ENCODE data around the gene AFAP1L1.
A peak's percentile ranks its signal among the peaks of the same experiment; 100 is the strongest.

The AFAP1L1 gene

DNA sequence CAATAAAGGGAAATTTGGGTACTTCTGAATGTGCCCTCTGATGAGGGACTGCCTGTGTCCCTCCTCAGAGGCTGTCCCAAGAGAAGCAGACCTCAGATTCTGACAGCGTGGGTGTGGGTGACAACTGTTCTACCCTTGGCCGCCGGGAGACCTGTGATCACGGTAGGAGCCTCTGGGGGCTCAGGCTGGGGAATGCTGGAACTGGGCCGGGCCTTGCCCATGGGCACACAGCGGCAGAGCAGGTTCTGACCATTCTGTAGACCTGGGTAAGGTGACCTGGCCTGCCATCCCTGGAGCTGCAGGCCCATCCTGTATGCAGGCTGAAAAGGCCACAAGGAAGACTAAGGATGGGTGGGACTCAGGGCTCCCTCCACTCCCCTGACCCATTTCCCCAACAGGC, 44.1 kb downstream of the AFAP1L1 start:
- no peak for DNase-seq

DNA sequence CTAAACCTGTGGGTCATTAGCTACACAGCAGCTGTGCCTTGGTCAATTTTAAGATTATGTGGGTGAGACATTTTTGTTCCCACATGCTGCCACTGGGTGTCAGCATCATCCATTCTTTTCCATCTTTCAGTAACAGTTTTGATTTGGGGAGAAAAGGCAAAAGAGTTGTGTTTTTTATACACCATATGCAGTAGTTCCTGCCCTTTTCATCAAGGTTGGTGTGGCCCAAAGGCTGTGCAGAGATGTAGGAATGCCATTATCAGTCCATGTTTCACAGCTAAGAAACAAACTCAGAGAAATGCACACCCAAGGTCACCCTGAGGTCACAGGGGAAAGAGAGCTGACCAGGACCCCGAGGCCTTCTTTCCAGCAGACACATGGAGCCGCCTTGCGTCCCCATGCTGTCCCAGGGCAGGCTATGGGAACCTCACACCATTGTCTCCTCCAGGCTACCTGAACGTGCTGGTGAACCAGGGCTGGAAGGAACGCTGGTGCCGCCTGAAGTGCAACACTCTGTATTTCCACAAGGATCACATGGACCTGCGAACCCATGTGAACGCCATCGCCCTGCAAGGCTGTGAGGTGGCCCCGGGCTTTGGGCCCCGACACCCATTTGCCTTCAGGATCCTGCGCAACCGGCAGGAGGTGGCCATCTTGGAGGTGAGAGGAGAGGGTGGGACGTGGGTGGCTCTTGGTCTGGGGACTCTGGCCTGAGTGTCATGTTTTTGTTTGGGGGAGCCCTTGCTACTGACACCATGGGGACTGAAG, 45.8 kb downstream of the AFAP1L1 start:
- DNase-seq: peak; percentile 56

DNA sequence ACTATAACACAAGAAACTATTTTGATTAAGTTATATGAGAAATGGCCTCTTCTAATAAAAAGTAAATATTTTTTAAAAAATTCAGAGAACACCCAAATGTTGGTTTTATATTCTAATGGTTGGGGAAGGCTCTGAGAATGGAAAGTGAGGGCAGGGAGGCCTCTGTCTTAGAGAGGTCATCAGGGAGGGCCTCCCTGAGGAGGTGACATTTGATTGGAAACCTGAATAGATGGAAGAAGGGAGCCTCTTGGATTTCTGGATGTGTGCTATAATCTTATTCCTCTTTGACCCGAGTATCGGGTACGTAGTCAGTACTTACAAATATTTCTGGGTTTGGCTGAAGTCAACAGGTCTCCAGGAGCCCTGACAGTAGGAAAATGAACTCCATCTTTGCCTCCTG, 47.5 kb downstream of the AFAP1L1 start:
- no peak for DNase-seq

DNA sequence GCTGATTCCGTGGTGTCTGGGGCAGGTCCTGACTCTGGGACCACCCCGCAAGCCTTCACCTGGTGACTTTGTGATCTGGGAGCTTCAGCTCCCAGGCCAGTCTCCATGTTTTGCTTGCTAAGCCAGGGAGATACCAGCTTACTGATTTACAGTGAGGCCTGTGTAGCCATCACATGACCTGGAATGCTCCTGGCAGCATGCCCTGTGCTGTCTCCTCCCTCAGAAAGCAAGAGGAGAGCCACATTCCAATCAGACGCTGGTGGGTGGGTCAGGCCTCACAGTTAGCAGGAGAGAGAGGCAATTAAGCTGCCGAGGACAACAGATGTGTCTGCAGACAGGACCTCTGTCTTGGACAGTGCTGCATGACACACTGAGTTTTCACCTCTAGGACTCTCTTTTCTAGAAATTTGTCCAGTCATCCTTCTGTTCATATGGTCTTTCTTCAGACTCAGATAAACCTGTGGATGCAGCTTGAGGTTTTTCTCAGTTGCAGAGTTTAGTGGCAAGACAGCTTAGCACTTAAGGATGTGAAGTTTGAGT, 49.2 kb downstream of the AFAP1L1 start:
- peak; percentile 96 for DNase-seq

DNA sequence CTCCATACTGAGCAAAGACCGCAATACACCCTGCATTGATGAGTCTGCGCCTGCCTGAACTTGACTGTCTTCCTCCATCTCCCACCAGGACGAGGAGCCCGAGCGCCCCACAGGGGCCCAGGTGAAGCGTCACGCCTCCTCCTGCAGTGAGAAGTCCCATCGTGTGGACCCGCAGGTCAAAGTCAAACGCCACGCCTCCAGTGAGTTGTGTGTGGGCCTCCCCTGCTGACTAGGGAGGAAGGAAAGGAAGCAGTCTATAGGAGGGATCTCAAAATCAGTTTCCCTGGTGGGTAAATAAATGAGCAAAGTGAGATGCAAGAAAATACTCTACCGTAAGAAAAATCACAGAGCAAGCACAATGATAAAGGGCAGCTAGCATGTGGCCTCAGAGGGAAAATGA, 50.9 kb downstream of the AFAP1L1 start:
- DNase-seq: no peak

DNA sequence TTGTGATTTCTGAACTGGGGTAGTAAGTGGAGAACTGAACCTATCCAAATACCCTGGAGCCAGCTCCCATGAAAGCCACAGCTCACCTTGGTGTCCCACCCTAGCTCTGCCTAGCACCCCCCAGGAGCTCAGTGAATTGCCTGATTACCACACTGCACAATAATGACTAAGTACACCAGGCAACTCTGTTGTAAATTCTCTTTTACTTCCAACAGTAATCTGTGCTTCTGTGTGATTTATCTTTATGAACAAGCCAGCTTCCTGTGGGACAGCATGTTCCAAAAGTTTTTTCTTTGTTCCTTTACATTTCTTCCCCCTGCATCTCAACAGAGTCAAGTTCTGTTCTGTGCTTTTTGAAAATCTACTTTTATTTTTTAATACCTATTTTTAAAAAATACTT, 51.6 kb downstream of the AFAP1L1 start:
- peak; percentile 24 for DNase-seq

DNA sequence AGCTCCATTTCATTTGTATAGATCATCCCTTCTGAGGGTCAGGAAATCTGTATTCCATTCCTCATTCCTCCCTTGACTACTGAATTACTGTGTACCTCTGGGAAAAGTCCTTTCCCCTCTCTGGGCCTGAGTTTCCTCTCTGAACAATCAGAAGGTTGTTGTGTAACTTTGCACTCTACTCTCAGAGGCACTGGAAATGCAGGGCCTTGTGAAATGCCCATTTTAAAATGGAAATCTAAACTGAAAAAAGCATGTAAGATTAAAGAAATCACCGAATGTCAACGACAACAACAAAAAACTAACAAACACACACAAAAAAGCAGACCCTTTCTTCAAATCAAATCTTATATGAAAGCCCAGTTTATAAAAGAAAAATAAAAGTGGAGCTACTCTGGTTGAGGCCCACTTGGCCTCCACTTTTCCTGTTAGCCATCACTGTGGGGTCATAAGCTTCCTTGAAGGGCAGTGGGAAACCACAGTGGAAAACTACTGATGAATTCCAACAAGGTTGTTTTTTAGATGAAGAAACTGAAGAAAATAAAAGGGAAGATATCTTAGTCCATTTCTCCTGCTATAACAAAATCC, 52.1 kb downstream of the AFAP1L1 start:
- no peak for DNase-seq

DNA sequence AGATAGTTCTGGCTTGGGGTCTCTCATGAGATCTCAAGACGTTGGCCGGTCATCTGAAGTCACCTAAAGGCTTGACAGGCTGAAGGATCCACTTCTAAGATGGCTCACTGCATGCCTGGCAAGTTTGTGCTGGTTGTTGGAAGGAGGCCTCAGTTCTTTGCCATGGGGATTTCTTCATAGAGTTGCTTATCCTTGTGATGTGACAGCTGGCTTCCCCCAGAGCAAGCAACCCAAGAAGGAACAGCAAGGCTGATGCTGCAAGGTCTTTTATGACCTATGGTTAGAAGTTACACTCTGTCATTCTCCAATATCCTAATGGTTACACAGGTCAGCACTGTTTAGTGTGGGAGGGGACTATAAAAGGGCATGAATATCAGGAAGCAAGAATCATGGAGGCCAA, 53.0 kb downstream of the AFAP1L1 start:
- no peak for DNase-seq

DNA sequence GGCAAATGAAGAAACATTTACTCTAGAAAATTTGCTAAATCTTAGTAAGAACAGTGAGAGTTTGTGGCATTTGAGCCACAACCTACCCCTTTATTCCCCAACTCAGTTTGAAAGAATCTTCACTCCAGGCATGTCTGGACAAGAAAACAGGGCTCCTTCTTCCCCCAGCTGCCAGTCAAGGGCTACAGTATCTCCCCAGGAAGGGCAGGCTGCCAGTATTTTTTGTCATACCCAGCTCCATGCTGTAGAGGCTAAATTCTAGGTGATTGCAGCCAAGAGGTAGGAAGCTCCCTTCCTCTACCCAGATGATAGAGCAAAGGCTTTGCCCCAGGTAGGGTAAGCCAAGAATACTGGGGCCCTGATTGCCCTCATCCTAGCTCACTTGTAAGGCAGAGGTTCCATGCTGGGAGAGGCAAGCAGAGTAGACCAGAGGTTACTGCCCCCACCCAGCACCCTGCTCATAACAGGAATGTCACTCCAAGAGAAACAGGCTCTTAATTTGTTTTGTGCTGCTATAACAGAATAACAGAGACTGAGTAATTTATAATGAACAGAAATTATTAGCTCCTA, 53.6 kb downstream of the AFAP1L1 start:
- peak; percentile 30 for DNase-seq

DNA sequence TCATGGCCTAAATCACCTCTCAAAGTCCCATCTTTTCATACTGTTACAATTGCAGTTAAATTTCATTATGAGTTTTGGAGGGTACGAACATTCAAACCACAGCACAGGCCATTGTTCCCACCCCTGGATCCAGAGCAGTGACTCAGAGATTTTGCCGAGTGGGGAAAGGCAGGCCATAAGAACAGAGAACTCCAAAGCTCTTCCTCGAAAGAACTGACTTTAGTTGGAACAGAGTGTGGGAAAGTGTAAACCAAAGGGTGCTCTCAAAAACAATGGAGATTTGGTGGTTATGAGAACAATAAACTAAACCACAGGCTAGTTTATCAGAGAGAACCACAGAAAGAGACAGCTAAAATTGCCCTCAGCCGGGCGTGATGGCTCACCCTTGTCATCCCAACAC, 54.2 kb downstream of the AFAP1L1 start:
- no peak for DNase-seq

DNA sequence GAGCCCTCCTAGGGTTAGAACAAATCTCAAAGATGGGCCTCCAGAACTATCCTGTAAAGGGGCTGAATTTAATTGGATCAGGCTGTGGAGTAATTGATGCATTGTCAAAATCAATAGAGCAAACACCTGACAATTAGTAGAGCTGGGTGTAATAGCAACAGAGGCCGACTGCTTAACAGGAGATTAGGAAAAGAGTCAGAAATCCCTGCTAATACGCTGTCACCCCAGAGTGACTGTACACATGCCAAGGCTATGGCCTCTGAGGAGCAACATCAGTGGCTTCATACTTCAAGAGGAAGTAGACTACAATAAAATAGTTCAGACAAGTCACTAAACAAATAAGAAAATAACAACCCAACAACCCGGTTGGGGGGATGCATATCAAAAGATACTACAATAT, 55.0 kb downstream of the AFAP1L1 start:
- DNase-seq: no peak

DNA sequence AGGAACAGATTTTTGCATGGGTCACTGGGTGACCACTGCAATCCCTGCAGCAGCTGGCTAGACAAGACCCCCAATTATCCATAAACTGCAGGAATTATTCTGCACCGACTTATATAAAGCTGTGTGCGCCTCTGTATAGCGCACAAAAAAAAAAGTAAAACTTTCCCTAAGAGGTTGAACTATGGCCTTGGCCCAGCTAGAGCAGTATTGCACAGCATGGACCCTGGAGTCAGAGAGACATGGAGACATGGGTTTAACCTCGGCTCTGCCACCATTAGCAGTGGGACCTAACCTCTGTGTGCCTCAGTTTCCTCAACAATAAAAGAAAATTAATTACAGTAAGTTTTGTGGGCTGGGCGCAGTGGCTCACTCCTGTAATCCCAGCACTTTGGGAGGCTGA, 56.5 kb downstream of the AFAP1L1 start:
- DNase-seq: no peak

DNA sequence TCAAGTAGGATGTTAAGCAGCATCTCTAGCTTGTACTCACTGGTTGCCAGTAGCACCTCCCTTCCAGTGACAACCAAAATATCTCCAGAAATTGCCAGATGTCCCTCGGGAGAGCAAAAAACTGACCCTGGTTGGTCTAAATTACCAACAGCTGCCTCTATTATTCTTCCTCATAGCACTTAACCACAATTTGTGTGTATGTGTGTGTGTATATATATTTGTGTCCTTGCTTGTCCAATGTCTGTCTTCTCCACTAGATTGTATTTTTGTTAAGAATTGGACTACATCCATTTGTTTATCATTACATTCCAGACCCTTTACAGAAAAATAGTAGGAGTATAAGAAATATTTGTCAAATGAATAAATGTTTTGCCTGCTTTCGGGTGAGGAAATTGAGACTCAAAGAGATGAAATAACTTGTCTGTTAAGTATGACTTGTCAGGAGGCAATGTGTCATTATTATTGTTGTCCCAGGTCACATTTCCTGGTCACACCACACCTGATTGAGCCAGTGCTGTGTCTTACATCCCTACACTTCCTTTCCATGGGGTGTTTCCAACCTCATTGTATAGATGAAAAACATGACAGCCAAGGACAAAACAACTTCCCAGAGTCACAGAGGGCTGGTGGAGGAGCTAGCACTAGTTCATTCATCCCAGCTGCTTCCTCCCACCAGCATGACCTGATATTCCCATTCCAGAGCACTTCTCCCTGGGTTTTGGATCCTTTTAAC, 62.2 kb downstream of the AFAP1L1 start:
- no peak for DNase-seq

DNA sequence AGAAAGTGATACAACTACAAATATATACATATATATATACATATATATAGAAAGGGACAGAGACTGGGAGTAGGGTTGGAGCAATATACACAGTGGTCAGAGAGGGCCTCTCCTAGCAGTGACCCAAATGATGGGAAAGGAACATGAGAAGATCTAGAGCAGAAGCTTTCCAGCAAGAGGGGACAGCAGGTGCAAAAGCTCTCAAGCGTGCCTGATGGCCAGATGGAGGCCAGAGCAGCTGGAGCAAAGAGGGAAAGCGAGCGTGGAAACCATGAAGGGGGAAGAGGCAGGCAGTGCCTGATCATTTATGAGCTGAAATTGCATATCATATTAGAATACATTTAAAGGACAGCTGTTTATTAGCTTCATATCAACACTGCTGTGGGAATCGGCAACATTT, 66.1 kb downstream of the AFAP1L1 start:
- DNase-seq: no peak

DNA sequence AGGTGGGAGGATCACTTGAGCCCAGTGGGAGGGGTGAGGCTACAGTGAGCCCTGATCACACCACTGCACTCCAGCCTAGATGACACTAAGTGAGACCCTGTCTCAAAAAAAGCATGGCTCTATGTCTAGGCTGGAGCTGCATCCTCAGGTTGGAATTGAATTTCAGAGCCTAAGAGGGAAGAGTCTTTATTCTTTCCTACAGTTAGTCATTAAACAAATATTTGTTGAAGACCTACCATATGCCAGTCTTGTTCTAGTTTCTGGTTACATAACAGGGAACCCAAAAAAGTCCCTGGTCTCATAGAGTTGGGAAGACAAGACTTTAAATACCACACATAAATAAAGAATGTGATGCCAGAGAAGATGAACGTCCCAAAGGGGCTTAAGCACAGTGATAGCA, 66.7 kb downstream of the AFAP1L1 start:
- no peak for DNase-seq

DNA sequence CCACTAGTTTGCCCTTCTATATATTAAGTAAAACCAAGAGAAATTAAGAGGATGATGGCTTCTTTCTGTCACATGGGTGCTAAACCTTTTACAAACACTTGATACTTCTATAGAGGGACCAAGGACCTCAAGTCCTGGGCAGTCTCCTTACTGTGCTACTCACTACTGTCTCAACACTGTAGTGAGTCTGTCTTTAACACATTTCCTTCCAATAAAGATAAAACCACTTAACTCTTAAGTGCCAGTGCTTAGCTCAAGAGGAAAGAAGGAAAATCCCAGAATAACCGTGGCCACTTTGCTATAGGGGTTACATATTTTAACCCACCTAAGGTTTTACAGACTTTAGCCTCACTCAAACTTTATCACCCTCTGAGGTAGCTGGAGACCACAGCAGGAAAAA, 69.3 kb downstream of the AFAP1L1 start:
- no peak for DNase-seq

DNA sequence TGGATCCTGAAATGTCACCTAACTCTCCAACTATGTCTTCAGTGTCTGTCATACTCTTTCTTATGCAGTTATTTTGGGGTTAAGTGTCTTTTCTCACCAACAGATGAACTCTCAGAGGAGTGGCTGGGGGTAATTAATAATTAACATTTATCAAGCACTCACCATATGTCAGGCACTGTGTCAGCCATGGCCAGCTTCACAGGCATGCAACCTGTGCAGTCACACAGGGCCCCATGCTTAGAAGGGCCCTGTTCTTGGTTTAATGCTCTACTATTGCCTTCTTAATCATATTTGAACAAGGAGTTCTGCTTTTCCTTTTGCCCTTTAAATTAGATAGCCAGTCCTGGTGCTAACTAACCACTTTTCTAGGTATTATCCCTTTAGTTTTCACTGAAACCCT, 70.2 kb downstream of the AFAP1L1 start:
- no peak for DNase-seq

DNA sequence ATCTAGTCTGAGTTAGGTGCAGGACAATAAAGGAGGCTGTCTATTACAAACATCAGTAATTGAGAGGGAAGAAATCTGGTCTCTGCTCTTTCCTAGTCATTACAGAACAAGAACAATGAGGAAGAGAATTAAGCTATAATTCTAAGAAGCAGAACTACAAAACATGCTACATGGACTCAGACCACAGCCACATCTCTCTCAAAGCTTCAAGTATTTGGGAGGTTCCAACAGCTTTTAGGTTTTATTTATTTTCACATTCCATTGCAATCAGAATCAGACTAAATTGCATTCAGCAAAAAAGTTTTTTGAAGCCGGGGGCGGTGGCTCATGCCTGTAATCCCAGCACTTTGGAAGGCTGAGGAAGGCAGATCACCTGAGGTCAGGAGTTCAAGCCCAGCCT, 72.5 kb downstream of the AFAP1L1 start:
- DNase-seq: no peak

DNA sequence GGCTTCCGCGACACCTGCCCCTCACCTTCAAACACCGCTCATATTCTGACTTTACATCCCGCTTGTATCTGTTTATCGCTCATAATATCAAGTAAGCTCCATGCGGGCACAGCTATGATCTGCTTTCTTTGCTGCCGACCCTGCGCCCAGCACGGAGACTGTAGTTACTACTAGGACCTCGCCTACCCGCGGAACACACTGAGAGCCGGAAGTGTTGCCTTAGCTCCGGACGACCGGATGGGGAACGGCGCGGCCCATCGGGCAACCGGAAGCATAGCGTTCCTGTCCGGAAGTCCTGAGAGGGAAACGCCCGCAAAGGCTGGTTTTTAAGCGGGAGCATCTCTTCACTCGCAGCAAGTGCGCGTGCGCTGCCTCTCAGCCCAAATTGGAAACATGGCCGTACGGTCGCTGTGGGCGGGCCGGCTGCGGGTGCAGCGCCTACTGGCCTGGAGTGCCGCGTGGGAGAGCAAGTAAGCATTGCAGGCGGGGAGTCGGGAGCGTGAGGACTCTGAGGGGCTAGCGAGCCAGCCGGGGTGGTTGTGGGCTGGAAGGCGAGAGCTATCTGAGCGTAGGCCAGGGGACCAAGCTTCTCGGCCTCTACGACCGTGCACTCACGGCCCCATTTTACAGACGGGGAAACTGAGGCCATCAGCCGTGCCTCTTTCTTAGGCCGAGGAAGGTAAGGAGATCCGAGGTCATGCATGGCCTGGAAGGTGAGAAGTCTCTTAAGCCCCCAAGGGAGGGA, 73.7 kb downstream of the AFAP1L1 start, which contains the start of gene GRPEL2:
Gene GRPEL2, plus strand, starts transcription at position 353 of the 745 bp plus-strand sequence. Its CDS starts 41 bp downstream, at position 394.
- DNase-seq: peak; percentile 98

DNA sequence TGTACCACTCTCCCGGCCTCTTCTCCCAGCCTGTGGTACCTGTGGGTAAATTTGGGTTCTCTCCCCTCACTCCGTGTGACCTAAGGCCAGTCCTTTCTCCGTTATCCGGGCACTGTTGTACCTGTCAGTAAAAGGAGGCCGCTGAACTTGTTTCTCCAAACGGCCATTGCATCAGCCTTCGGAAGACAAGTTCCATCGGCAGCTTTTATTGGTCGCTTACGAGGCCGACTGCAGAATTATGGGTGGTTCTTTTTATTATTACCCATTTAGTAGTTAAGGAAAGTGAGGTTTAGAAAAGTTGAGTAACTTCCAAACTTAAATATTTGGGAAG, 74.2 kb downstream of the AFAP1L1 start:
- peak; percentile 45 for DNase-seq

DNA sequence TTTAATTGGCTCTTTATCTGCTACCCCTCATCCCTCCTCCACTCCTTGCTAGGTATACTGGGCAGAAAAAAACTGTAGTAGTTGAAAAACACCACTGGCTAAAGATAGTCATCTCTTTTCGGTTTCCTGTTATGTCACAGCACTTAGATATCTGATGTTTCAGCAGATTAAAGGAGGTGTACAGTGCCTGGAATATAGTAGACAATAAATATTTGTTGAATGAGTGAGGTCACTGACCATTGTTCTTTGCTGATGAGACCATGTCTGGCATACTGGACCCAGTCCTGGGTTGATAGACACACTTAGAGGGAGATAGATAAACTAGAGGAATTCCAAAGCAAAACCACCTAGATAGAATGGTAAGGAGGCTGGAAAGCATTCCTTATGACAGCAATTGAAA, 76.9 kb downstream of the AFAP1L1 start:
- no peak for DNase-seq

DNA sequence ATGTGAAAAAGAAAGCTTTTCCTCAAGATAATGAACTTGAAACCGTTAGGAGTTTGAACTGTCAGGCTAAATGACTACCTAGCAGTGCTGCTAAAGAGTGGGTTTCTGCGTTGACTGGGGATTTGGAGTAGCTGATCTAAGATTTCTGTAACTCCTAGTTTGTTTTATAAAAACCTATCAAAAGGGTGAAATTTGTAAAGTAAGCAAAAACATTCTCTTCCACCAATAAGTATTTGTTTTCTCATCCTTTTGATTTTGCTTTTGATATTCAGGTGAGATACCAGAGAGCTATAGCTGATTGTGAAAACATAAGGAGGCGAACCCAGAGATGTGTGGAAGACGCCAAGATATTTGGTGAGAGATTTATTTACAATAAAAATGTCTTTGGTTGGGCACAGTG, 77.7 kb downstream of the AFAP1L1 start:
- no peak for DNase-seq

DNA sequence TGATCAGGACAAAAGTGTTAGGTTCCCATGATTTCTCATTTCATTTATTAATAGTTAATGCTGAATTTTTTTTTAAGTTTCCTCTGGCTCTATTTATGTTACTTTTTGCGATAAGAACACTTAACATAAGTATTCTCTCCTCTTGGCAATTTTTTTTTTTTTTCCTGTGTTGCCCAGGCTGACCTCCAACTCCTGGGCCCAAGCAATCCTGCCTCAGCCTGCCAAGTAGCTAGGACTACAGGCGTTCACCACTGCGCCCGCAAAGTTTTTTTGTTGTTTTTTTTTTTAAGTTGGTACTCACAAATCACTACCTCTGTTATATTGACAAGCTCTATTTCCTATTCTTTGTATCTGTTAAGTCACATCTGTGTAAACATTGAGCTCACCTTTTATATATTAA, 80.5 kb downstream of the AFAP1L1 start:
- DNase-seq: no peak
